Left forelimb (tissue), 1 donor: ENCODE results near the gene SEMA7A.
"Not testable (repeated sequence)": the region's sequence is repeated elsewhere in the genome, so short reads cannot be mapped to it uniquely, and the experiment has no call there.

Experiments
- DNase-seq: peaks from one replicate; pipeline ENCODE4 v3.0.0-alpha.2; 2018; ENCODE audit warnings: low spot score

SEMA7A gene, protein sequence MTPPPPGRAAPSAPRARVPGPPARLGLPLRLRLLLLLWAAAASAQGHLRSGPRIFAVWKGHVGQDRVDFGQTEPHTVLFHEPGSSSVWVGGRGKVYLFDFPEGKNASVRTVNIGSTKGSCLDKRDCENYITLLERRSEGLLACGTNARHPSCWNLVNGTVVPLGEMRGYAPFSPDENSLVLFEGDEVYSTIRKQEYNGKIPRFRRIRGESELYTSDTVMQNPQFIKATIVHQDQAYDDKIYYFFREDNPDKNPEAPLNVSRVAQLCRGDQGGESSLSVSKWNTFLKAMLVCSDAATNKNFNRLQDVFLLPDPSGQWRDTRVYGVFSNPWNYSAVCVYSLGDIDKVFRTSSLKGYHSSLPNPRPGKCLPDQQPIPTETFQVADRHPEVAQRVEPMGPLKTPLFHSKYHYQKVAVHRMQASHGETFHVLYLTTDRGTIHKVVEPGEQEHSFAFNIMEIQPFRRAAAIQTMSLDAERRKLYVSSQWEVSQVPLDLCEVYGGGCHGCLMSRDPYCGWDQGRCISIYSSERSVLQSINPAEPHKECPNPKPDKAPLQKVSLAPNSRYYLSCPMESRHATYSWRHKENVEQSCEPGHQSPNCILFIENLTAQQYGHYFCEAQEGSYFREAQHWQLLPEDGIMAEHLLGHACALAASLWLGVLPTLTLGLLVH

DNA sequence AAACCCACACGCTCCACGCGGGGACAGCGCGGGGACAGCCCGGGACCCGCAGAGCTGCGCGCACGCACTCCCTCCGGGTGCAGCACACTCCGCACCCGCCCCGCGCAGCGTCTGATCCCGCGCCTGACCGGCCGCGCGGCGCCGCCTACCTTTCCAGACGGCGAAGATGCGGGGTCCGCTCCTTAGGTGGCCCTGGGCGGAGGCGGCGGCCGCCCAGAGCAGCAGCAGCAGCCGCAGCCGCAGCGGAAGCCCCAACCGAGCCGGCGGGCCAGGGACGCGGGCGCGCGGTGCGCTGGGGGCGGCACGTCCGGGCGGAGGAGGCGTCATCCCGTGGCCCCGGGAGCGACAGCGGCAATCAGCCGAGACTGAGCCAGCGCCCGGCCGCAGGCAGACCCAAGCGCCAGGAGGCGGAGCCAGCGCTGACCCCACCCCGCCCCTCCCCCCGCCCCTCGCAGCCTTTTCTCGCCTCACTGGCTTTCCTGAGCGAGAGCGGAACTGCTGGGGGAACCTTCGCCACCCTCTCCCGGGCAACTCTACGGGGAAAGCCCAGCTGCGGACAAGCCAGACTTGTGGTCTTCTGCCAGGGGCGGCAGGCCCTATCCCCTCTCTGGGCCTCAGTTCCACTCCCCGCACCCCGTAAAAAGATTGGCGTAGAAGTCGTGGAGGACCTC, at the start of gene SEMA7A:
TSS of gene SEMA7A (minus strand) at position 367 of the 671 bp plus-strand sequence. CDS start at position 327, 40 bp downstream.
- peak; percentile 93 for DNase-seq

DNA sequence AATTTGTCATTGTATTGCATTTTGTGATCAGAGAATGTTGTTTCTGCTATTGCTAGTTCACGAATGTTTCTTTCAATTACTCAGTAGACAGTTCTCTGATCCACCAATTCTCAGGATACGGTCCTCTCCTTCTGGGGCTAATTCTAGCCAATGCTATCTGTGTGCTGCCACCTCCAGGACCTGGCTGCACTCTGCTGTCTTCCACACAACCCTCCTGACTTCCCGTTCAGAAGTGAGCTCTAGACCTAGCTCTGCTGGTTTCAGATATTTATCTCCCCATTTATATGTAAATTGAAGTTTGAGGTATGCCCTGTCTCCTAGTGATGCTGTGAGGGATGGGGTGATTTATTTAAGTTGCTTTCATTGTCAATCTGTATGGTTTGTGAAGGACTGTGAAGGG, 48.9 kb upstream of the SEMA7A start:
- DNase-seq: no peak

- not testable (repeated sequence) for DNase-seq
These were observed 46.6 kb upstream of the SEMA7A start for GRCh38 chr15:74480364-74480763.

DNA sequence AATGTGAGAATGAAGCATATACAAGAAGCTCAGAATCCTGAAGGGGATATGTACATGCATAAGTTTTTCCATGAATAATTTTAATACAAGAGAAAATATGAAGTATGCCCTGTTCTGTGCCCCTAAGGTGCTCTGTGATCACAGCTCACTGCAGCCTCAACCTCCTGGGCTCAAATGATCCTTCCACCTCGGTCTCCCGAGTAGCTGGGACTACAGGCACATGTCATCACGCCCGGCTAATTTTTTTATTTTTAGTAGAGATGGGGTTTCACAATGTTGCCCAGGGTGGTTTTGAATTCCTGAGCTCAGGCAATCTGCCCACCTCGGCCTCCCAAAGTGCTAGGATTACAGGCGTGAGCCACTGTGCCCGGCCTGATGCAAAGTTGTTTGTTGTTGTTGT, 37.9 kb upstream of the SEMA7A start:
- not testable (repeated sequence) for DNase-seq

DNA sequence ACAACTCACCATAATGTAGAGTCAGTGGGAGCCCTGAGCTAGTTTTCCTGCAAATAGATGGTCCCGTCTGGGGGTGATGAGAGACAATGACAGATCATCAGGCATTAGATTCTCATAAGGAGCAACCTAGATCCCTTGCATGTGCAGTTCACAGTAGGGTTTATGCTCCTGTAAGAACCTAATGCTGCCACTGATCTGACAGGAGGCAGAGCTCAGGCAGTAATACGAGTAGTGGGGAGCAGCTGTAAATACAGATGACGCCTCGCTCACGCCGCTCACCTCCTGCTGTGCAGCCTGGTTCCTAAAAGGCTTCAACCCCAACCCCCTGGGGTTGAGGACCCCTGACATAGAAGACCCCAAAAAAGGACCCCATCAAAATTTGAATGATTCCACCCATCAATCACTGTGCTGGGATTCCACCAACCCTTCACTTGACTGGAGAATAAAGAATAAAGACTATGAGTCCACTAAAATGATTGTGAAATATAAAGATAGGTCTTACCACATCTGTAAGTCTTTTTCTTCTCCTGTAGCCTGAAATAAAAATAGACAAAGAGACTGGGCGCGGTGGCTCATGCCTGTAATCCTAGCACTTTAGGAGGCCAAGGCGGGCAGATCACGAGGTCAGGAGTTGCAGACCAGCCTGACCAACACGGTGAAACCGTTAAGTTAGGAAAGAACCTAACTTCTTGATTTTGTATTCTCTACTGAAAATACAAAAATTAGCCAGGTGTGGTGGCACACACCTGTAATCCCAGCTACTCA, 37.1 kb upstream of the SEMA7A start:
- no peak for DNase-seq

DNA sequence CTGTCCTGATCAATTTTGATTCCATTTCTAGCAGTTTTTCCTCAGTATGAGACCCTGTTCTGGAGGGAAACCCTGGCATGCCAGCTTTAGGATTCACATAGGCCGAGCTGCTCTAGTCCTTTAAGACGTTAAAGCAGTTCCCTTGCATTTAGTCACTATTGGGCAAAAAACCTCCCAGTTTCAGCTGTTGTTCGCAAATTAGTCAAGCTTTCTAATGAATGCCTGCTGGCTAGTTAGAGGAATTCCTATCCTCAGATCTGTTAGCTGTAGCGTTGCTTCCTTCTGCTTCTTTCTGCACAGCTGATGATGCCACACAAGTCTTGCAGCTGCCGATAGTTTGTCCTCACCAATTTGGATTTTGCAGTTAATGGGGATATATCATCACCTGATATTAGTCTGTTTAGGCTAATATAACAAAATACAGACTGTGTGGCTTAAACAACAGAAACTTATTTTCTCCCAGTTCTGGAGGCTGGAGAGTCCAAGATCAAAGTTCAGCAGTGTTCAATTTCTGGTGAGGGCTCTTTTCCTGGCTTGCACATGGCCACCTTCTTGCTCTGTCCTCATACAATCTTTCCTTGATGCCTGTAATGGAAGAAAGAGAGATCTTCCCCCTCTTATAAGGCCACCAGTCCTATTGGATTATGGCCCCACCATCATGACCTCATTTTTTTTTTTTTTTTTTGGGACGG, 34.7 kb upstream of the SEMA7A start:
- no peak for DNase-seq

GRCh38 chr15:74466570-74466969, 32.8 kb upstream of the SEMA7A start:
- no peak for DNase-seq

DNA sequence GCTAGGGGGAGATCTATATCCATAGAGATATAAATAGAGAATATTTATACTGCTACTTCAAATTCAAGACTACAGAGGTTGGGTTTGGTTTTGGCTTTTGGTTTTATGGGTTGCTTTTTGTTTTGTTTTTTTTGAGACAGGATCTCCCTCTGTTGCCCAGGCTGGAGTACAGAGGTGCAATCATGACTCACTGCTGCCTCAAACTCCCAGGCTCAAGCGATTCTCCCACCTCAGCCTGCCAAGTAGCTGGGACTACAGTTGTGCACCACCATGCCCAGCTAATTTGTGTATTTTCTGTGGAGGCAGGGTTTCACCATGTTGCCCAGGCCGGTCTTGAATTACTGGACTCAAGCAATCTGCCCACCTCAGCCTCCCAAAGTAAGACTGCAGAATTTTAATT, 31.1 kb upstream of the SEMA7A start:
- DNase-seq: no peak

- no peak for DNase-seq
These were observed 30.5 kb upstream of the SEMA7A start for GRCh38 chr15:74464216-74464615.

DNA sequence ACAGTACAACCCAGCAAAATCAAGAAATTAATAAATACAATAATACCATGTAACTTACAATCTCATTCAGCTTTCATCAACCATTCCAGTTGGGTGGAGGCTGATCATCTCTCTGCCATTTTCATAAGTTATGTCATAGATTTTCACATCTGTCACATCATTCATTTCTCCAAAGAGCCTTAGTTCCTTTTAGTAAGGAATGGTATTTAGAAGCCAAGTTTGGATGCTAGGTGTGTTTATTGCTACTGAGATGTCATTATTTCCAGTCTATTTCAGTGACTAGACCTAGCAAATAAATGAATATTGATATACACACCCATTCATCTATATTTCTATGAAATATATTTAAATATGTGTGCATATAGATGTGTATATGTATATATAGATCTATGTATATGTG, 29.9 kb upstream of the SEMA7A start:
- no peak for DNase-seq

DNA sequence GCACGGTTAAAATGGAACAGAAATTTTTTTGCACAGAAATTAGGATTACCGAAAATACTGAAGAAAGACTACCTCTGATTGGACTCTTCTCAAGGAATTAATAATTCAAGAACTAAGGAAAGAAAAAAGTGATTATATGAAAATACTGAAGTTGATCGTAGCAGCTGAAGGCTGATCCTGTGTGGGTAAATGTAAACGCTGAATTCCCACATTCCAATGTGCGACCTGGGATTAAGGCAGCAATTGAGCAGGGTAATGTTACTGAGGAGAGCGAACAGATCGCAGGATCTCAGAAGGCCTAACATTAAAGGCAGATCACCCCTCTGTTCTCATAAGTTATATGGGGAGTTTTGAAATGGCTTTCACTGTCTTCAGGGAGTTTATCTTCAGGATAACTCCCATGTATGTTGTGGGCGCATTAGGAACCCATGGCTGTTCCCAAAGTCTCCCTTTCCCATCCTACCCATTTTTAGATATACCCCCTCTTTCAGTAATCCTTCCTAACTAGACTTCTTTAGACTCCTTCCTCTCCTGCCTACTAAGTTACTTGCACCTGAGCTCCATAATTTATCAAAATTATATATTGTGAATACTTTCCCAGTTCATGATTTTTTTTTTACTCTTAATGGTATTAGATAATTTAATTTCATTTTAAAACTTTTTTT, 28.2 kb upstream of the SEMA7A start:
- DNase-seq: no peak

DNA sequence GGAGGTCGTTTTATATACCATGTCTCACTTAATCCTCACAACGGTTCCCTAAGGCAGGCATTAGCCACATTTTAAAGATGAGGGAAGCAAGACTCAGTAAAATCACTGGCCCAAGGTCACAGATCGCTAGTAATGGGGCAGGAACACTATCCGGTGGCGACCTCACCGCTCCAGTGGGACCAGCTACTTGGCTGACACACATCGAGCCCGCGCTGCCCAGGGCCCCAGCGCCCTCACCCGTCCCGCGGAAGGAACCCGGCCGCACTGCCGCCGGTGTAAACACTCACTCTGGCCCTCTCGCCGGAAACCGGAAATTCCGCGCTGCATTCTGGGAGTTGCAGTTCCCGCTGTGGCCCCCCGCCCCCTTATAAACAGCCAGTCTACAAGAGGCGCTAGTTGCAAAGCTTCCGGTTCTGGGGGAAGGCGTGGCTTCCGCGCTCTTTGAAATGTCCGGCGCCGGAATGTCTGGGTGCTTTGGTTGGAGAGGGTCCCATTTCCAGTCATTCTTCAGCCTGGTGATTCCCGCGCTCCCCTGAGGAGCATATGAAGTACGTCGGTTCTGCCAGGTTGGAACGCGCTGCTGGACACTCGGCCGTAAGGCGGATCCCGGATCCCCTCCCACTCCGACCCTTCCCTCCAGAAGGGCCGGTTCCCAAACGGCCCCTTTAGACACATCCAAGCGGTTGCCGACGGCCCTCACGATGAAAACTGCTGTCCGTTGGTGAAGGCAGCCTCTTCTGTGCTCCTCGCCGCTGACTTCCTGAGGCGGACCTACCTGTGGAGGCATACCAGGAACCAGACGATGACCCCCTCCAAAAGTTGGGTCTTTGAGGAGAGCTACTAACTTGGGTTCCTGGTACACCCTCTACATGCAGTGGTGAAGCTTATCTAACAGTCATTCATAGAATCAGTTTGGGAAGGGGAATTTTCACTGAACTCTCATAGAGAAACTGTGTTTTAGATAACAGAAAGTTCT, 27.4 kb upstream of the SEMA7A start, which contains the start of gene UBL7:
TSS of gene UBL7 (minus strand) at position 290 of the 976 bp plus-strand sequence. CDS start 2,293 bp downstream, outside the sequence.
- peak; percentile 97 for DNase-seq

GRCh38 chr15:74460298-74460697, 26.5 kb upstream of the SEMA7A start:
- DNase-seq: no peak

- not testable (repeated sequence) for DNase-seq
These were observed 26.0 kb upstream of the SEMA7A start for GRCh38 chr15:74459798-74460197.

- no peak for DNase-seq
These were observed 24.7 kb upstream of the SEMA7A start for GRCh38 chr15:74458473-74458872.

DNA sequence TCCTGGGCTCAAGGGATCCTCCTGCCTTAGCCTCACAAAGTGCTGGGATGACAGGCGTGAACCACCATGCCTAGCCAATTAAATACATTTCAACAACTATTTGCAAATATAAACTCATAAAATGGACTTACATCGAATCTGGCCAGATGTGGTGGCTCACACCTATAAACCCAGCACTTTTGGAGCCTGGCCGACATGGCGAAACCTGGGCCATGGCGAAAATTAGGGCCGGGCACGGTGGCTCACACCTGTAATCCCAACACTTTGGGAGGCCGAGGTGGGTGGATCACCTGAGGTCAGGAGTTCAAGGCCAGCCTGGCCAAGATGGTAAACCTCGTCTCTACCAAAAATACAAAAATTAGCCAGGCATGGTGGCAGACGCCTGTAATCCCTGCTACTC, 23.3 kb upstream of the SEMA7A start:
- not testable (repeated sequence) for DNase-seq

GRCh38 chr15:74454764-74455500, 21.2 kb upstream of the SEMA7A start:
- DNase-seq: no peak

DNA sequence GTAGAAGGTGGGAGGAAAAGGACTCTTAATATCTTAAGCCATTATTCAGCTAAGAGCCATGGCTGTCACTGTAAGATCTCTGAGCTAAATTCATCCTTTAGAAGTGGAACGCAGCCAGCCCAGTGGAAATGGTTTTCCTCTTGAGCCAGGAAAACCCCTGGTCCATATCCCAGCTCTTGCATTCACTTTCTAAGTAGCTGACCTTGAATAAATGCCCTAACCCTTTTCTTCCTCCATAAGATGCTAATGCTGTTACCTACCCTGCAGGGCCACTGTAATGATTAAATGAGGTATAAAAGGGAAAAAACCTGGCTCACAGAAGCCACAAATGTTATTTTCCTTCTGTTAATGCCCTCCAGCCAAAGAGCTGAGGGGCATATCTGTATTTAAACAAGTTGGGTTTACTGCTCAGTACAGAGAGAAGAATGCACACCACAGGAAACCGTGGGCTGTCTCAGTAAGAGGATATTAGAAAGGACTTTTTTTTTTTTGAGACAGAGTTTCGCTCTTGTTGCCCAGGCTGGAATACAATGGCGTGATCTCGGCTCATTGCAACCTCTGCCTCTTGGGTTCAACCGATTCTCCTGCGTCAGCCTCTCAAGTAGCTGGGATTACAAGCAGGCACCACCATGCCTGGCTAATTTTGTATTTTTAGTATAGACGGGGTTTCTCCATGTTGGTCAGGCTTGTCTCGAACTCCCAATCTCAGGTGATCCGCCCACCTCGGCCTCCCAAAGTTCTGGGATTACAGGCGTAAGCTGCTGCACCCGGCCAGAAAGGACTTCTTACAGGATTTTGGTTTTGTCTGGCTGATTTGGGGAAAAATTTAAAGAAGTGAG, 20.4 kb upstream of the SEMA7A start:
- DNase-seq: no peak
